Stimulated activated naive CD4-positive, alpha-beta T cell treated with Interleukin-2 at 50 U/mL for 16 hours (primary cell): ENCODE measurements around the gene THSD4.
"Not testable (repeated sequence)": the region's sequence is repeated elsewhere in the genome, so short reads cannot be mapped to it uniquely, and the experiment has no call there.

Experiments used
- DNase-seq: peaks from one replicate; lab custom pipeline; 2025; lab: John Stamatoyannopoulos, UW

THSD4 gene

DNA sequence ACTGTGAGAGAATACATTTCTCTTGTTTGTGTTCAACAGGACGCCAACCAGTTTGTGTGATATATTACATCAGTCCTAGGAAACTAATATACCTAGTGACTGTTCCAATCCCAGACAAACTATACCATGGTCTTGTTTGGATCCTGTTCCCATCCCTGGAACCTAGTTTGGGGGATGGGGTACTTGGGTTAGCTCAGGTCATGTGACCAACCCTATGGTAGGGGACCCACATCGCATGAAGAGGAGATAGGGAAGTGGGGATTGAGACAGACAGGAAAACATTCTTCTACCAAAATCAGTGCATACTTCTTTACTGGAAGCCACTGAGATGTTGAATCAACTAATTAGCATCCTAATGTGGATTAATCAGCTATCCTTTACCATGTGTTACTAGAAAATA is 146.1 kb downstream of the THSD4 start:
- no peak for DNase-seq

DNA sequence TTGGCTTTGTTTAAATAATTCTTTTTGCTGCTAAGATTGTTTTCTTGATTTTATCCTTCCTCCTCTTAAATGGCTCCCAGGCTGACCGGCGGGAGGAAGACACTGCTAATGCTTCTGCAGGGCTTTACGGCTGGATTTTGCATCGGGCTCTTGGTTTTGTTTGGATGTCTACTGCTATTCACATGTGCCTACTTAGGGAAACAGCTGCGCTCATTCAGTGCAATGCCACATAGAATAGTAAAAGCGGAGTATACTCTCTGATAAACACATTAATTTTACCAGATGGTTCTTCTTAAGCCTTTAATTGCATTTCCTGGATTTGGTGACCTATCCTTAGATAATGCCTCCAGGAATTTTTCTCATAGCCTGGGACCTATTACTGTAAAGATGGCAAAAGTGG is 146.6 kb downstream of the THSD4 start:
- DNase-seq: no peak

DNA sequence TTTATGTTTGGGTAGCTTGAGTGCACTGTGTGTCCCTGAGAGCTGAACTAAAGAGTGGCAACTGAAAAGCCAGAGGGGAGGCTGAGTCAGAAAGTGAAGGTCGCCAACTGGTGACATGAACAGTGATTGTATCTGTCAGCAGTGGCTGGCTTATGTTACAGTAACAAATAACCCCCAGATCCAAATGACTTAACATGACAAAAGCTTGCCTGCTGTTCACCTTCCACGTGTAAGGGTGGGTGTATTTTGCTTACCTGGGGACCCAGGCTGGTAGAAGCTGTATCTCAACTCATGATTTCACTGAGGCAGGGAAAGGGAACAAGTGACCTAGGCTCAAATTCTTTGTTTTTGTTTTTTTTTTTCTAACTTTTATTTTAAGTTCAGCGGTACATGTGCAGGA is 147.3 kb downstream of the THSD4 start:
- no peak for DNase-seq

DNA sequence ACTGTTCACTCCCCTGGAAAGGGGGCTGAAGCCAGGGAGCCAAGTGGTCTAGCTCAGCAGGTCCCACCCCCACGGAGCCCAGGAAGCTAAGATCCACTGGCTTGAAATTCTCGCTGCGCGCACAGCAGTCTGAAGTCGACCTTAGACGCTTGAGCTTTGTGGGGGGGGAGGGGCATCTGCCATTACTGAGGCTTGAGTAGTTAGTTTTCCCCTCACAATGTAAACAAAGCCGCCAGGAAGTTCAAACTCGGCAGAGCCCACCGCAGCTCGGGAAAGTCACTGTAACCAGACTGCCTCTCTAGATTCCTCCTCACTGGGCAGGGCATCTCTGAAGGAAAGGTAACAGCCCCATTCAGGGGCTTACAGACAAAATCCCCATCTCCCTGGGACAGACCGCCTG is 150.3 kb downstream of the THSD4 start:
- not testable (repeated sequence) for DNase-seq

DNA sequence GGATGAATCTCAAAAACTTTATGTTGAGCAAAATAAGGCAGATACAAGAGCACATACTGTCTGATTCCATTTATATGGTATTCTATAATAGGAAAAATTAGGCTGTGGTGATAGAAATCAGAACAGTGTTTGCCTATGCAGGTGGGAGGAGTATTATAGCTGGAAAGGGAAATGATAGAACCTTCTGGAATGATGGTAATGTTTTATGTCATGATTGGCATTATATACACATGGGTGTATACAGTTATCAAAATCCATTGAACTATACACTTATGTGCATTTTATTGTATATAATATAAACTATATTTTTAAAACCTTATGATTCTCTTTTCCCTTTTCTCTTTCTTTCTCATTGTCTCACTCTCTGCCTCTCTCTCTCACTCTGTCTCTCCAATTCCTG is 156.1 kb downstream of the THSD4 start:
- no peak for DNase-seq

DNA sequence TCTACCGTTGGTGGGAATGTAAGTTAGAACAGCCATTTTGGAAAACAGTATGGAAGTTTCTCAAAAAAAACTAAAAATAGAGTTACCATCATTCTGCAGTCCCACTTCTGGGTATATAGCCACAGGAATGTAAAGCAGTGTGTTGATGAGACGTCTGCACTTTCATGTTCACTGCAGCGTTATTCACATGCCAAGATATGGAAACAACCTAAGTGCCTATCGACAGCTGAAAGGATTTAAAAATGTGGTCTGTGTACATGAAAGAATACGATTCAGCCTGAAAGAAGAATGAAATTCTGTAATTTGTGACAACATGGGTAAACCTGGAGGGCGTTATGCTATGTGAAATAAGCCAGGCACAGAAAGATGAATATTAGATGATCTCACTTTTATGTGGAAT is 157.7 kb downstream of the THSD4 start:
- DNase-seq: no peak

DNA sequence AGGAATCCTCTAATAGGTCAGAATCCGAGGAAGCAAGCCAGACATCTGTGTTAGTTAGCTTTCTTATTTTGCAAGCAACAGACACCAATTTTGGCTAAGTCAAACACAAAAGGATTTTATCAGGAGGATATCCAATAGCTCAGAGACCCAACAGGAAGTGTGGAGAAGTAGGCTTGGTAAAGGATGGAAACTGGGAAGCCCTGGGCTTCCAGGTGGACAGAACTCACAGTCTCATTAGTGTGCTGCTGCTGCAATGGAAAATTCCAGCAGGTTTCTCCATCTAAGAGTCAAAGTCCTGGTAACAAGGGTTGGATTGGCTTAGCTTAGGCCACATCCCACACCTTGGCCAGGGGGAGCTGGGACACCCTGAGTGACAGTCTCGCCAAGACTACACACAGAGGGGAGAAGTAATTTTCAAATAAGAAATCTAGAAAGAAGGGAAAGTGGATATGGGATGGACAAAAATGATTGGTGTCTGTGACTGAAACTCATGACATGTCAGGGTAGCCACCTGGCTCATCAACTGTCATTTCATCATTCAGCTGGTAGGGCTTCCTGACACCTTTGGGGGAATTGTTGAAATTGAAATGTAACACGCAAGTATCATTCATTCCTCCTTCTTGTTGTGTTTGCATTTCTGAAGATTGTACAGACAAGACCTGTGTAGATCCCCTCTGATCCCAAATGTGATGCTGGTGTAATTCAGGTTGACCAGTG is 158.6 kb downstream of the THSD4 start:
- no peak for DNase-seq

DNA sequence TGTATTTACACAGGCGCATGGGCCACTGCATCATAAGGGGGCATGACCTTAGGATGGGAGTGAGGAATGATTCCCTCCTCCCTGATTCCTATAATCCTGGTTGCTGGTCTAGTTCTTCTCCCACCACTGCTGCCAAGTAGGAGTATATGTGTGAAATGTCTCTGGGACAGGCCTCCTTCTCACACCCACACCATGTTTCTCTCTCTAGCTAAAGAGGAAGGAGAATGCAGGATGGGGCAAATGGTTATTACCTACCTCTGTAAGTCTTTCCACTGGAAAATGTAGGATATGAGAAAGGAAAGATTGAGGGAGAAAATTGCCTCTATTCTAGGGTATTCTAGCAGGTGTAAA is 159.2 kb downstream of the THSD4 start:
- no peak for DNase-seq

DNA sequence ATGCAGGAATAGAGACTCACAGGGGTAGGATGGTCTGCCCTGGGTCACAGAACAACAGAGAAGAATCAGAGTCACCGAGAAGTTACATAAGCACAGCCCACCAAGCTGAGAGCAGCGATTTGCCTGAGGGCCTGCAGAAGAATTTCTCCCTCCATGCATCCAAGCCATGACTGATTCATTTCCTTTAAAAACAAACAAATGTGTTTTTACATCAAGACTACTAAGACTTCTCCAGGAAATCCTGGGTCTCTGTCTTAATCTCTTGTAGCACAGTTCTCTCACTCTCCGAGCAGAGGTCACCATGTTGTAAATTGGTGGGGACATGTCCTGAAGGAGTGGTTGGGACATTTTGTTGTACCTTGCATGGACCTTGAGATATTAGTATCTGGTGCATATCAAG is 159.8 kb downstream of the THSD4 start:
- DNase-seq: no peak

DNA sequence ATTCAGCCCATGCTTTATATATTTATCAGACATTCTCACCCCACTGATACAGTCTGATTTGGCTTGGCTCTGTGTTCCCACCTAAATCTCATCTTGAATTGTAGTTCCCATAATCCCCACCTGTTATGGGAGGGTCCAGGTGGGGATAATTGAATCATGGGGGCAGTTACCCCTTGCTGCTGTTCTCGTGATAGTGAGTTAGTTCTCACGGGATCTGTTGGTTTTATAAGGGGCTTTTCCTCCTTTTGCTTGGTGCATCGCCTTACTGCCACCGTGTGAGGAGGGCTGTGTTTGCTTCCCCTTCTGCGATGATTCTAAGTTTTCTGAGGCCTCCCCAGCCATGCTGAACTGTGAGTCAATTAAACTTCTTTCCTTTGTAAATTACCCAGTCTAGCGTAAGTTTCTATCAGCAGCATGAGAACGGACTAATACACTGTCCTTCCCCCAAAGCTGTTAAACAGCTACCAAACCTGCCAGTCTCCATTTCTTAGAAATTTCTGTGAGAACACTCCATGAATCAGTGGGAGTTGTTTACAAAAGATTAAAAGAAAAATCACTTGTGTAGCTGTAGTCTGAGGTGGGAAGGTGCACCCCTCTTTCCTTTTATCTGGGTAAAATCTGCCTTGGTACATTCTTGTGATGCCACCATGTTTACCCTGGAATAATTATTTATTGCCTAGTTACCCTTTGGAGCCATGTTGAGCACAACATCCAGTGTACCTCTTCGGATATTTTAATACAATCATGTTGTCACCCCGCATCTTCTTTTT is 160.5 kb downstream of the THSD4 start:
- no peak for DNase-seq

DNA sequence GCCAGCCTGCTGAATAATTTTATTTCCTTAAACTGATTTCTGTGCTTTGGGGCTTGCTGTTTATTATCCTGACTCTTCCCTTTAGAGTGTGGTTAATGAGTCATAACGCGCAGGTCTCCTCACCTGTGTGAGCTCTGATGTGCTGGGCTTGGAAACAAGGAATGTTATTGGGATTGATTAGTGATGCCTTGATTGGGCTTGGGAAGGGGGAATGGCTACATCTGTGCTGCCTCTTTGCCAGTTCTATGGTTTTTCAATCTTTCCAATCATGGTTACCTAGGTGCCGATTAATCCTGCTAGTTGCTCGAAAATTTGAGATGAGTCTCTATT is 161.0 kb downstream of the THSD4 start:
- no peak for DNase-seq

DNA sequence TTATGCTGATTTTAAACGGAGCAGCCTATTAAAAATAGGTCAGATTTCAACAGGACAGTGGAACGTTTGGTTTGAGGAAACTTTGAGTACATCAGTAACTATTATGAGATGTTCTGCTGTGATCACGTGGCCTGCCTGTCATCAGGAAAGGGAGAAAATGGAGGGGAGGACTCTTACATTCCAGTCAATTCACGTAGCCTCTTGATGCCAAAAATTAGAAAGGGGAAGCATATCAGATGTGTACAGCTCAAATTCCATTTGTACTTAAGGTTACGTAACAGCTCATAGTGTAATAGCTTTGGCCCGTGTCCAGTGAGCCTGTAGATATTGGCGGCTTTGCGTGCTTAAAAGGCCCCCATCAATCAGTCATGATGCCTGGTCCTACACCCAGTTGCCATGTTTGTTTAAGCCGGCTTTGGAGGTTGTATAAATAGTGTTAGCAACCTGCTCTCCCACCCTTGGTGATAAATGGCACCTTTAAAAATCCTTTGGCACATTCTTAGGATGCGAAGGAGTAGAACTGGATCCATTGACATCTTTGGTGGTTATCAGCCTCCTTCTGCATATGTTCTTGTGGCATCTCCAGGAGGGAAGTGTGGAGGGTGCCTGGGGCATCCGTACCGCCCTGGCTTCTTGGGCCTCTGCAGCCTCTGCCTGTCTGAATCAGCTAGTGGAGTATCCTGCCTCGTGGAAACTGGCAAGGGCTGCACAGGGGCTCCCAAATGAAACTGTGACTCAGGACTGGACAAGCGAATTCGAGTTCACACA is 163.9 kb downstream of the THSD4 start:
- no peak for DNase-seq

DNA sequence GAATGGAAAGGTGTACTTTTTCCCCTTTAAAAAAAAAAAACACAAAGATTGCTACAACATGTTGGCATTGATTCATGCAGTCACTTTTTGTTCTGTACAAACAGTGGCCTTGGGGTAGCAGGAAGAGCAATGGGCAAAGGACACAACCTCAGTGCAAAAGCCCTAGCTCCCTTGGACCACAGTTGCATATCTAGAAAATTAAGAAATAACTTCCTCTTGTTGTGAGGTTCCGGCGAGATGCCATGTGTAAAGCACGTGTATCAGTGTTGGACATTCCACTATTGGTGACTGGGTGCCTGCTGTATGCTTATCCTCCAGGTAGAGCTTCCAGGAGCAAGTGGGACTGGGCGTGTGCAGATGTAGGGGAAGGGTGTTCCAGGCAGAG is 164.5 kb downstream of the THSD4 start:
- DNase-seq: no peak

DNA sequence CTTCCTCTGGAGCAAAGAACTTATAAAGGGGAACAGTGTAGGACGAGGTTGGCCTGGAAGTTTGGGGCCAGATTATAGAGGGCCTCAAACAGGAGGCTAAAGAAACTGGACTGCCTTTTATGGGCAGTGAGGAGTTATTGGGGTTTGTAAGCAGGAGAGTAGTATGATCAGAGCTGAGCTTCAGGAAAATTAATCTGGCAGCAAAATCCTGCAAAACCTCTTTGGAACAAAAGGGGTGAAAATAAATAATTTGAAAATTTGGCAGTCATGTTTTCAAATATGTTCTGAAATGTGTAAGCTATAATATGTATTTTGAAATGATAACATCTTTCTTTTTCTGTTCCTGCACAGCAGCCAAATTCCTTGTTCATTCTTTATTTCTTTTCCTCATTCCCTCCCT is 164.9 kb downstream of the THSD4 start:
- DNase-seq: no peak

DNA sequence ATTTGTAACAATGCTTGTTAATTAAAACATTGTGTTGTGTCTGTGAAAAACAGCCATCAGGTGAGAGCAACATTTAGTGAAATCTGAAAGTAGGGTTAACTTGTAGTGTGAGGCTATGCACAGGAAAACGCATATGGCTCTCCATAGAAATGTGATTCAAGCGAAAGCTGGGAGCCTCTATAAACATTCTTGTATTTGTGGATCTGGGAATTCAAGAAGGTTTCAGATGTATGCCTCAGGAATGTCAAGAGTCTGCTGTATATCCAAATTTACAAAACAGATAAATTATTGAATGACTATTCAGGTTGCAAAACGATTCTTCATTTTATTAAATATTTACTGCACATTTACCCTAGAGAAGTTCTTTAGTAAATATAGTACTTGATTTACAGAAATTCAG is 166.0 kb downstream of the THSD4 start:
- no peak for DNase-seq

DNA sequence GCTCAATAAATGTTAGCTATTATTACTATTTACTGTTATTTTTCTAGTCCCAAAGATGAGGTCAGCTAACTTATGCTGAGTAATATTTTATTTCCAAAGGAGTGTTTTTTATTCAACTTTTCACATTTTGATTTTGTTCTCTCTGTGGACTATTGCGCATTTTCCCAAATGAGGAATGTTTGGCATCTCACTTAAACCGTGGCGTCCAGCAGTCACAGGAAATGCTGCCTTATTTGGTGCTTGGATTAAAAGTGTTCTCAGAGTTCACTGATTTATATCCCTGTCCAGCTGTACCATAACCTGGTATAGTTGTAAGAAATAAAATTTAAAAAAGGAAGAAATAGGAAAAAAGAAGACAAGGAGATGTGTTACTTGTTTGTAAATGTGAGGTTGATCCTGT is 166.8 kb downstream of the THSD4 start:
- no peak for DNase-seq

DNA sequence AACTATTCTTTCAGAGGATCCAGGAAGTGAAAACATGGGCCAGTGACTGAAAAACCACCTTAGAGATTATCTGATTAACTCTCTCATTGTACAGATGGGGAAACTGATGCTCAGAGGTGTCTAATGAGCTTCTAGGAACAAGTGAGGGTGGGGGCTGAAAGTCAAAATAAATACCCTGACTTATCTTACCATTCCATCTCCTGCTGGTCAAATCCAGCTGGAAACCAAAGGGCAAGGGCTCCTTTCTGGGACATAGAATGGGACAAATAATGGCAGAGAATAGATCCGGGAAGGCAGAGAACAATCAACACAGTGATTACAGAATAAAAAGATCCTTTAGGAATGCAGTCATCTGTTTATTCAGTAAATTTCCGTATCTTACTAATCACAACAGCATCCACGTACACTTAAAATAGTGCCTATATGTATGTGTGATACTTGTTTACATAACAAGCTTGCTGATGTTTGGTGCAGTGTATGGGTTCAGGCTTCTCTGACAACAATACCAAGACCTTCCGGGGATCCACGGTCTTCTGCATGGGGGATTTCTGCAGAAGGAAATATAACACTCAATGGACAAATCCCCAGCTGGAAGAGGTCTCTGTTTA is 173.2 kb downstream of the THSD4 start:
- DNase-seq: no peak

DNA sequence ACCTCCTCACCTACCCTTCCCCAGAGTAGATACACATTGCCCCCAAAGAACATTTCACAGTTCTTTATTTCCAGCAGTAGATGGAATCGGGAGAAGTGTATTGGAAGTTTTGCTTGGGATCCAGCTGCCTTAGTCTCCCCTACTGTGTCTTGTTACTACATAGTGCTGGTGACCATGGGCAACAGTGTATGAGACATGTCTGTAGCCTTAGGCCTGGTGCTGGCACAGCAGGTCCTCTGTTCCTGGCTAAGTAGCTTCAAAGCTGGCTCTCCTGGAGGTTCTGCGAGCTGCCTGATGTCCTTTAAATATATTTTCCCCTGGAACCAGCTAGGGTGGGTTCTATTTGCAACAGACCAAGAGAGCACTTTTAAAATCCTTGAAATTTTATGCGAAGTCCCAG is 174.7 kb downstream of the THSD4 start:
- no peak for DNase-seq

DNA sequence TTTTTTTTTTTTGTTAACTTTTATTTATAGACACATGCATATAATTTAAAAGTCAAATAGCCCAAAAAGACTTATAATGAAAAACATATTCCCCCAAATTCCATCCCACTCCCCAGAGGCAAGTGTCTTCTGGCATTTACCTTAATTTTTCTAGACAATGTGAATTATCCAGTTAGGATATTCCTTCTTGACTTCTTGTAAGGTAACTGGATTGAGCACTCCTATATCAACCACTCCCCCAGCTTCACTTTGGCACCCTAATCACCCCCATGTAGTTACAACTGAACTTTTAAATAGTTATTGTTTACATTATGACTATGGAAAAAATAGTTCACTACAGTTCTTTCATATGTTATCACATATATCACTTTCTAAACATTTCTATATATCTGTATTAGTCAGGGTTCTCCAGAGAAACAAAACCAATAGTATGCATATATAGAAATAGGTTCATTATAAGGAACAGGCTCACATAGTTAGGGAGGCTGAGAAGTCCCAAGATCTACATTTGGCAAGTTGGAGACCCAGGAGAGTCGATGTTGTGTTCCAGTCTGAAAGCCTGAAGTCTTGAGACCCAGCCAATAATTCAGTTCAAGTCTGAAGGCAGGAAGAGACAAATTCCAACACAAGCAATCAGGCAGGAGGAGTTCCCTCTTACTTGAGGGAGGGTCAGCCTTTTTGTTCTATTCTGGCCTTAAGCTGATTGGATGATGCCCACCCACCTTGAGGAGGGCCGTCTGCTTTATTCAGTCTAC is 175.8 kb downstream of the THSD4 start:
- DNase-seq: no peak

DNA sequence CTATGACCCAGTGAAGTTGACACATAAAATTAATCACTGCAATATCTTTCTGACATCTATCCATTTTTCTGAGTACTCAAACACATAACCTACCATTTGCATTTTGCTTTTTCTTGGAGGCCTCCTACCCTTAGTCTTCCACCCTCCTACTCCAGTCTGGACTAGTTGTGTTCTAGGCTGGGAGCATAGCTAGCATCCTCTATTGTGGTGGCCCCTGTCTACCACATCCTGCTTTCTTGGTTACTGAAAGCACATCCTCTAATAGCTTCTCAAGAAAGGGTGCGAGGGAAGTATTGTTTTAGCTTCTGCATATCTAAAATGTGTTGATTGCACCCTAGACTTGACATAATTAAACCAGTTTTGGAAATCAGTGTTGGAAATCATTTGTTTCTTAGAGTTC is 176.5 kb downstream of the THSD4 start:
- DNase-seq: no peak

DNA sequence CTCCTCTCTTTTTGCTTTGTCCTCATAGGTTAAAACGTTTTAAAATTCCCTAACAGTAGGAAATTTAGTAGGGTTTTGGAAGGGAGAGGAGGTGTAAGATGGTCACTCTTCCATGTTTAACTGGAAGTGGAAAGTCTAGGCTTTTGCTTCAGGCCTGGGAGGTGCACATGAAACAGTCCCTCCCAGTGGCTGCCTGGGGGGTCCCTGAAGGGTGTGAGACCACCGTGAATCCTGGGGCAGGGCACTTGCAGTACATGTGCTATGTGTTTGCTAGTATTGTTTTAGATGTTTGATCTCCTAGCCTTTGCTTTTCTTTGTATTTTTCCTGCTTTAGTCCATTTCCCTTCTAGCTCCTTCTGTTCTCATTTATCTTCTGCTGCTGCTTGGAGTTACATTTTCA is 178.5 kb downstream of the THSD4 start:
- no peak for DNase-seq

DNA sequence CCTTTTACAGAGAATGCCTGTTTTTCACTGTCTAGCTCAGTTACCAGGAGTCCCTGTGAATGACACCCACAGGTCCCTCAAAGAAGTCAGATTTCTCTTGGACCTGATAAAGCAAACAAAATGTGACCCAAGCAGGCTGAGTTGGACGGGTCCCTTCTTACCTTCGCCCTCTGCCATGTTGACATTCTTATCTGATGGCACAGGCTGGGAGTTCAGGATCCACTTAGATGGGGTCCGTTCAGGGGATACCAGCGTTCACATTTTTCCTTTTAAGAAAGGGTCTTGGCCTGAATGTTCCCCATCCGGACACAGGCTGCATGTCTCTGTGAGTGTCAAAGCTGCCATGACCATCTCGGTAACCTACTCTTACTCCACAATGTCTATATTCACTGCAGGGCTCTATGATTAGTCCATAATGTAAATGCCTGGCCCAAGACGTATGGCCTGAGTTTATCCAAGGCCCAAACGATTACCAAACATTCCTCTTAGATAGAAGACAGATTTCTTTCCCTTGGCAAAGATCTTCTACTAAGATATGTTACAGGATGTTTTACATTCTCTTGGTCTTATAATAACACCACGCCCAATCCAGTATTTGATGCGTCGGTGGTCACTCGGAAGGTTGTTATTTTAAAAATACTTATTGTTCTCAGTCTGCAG is 179.1 kb downstream of the THSD4 start:
- DNase-seq: no peak
